Panc1 (cell line): ENCODE measurements around the gene ELK3. TPM values are rescaled to one million over a fixed set of nuclear protein-coding genes. Genes with fewer than 3 reads are reported as not detected.

Source experiments
- ATAC-seq: fragments of 200-7000 bp; cut with Tn5 transposase; 2 replicates; pipeline ENCODE4 v1.9.1; 2020; ENCODE audit warnings: mild to moderate bottlenecking, moderate library complexity
- BruUV-seq: library from RNA; stranded (reverse); fragments of 400-500 nt; replicated peaks from 2 replicates; lab custom pipeline; 2021; lab: Mats Ljungman, UMichigan
- CTCF ChIA-PET: fragments of 300-600 bp; sonication (Branson Sonifier 250); formaldehyde crosslinking; loops from one replicate; lab custom pipeline; 2022; ENCODE audit warnings: antibody characterized with exemption; lab: Charles Lee
- POLR2A ChIA-PET: fragments of 300-600 bp; sonication (Branson Sonifier 250); formaldehyde crosslinking; loops from one replicate; lab custom pipeline; 2022; ENCODE audit warnings: antibody characterized with exemption; lab: Charles Lee
- DNase-seq: peaks from one replicate; pipeline ENCODE4 v3.0.0-alpha.2; 2010; ENCODE audit warnings: low read depth, low spot score
- H3K27ac ChIP-seq: 2 replicates; pipeline ENCODE4 v1.5.1; 2011; ENCODE audit warnings: mild to moderate bottlenecking, low read length, inconsistent platforms
- H3K27me3 ChIP-seq: fragments of 200-500 bp; sonication (Bioruptor generic); 2 replicates; pipeline ENCODE4 v1.6.0; 2014; ENCODE audit warnings: low read length, inconsistent platforms; ENCODE audit not compliant: control insufficient read depth, insufficient read depth
- H3K36me3 ChIP-seq: fragments of 200-500 bp; sonication (Bioruptor generic); 2 replicates; pipeline ENCODE4 v1.5.1; 2014; ENCODE audit warnings: inconsistent platforms, mild to moderate bottlenecking, low read length, moderate library complexity; ENCODE audit not compliant: control insufficient read depth, insufficient read depth
- H3K4me1 ChIP-seq: 2 replicates; pipeline ENCODE4 v1.5.1; 2011; ENCODE audit warnings: inconsistent platforms, mild to moderate bottlenecking, low read length, moderate library complexity; ENCODE audit not compliant: control insufficient read depth, insufficient read depth
- H3K4me3 ChIP-seq, 2 experiments: 2 replicates each; pipeline ENCODE4 v1.5.1; 2011 to 2012; ENCODE audit warnings: low read depth in 2 of 2, low read length in 2 of 2, mild to moderate bottlenecking in 2 of 2, inconsistent platforms in 1 of 2, moderate library complexity in 1 of 2
- H3K9me3 ChIP-seq: fragments of 200-500 bp; sonication (Bioruptor generic); 2 replicates; pipeline ENCODE4 v1.5.1; 2014; ENCODE audit warnings: low read depth, mild to moderate bottlenecking, inconsistent platforms, low read length, moderate library complexity; ENCODE audit not compliant: control insufficient read depth, insufficient read depth
- POLR2AphosphoS5 ChIP-seq: IDR thresholded peaks from 2 replicates; pipeline ENCODE4 v1.6.1; 2012; ENCODE audit warnings: mild to moderate bottlenecking, low read depth, low read length, moderate library complexity
- SIN3A ChIP-seq: IDR thresholded peaks from 2 replicates; pipeline ENCODE4 v1.6.1; 2012; ENCODE audit warnings: low read depth, mild to moderate bottlenecking, low read length, moderate library complexity, borderline replicate concordance; ENCODE audit not compliant: insufficient read depth
- TCF7L2 ChIP-seq: IDR thresholded peaks from 2 replicates; pipeline ENCODE4 v1.6.1; 2011; ENCODE audit warnings: mild to moderate bottlenecking, low read depth, low read length, inconsistent platforms
- in situ Hi-C: cut with HindIII; loops from 2 replicates; pipeline ENCODE4 v1.10.0; 2016; ENCODE audit warnings: low sequenced_read_pairs, low pct_unique_long_range_greater_than_20kb
- intact Hi-C: fragments of 100-400 bp; cut with micrococcal nuclease; formaldehyde crosslinking; loops from one replicate; pipeline ENCODE4 v1.10.0; 2022; ENCODE audit not compliant: unreplicated experiment
- total RNA-seq: library from RNA; stranded (reverse); gene quantifications from one replicate; pipeline ENCODE4 v1.2.1, GENCODE V29; 2021; ENCODE audit not compliant: unreplicated experiment
- TF ChIP-seq, protein P1 (sequence below): fragments of 450-650 bp; IDR thresholded peaks from 2 replicates; pipeline ENCODE4 v1.5.1; 2017; ENCODE audit warnings: mild to moderate bottlenecking
- TF ChIP-seq, protein P2 (sequence below), 2 experiments: IDR thresholded peaks; 2 replicates each; pipeline ENCODE4 v1.6.1; 2011 to 2012; ENCODE audit warnings: low read depth in 2 of 2, control low read depth in 1 of 2, low read length in 1 of 2, mild to moderate bottlenecking in 1 of 2, moderate library complexity in 1 of 2; ENCODE audit not compliant: insufficient read depth in 1 of 2

The ELK3 gene
- total RNA-seq, 1 experiment from 2014 or later, result 25.1 TPM

GRCh38 chr12:96155781-96156180 is 38.4 kb upstream of the ELK3 start:
- ATAC-seq (no peak), DNase-seq (no peak)
- in situ Hi-C loops (no loop called here), intact Hi-C loops (no loop called here)
- Histone ChIP-seq H3K27ac (no peak overlapping the region), H3K4me1 (no peaks in the 10 kb centered on the region), H3K27me3 (no peaks in the 10 kb centered on the region), H3K4me3 (no peak overlapping the region), H3K9me3 (no peaks in the 10 kb centered on the region), H3K36me3 (no peaks in the 10 kb centered on the region)
- ChIA-PET POLR2A (no interaction called here), CTCF (no interaction called here)
- TF ChIP-seq SIN3A (no peak), TCF7L2 (no peak), POLR2AphosphoS5 (no peak)
- TF ChIP-seq, protein P1, sequence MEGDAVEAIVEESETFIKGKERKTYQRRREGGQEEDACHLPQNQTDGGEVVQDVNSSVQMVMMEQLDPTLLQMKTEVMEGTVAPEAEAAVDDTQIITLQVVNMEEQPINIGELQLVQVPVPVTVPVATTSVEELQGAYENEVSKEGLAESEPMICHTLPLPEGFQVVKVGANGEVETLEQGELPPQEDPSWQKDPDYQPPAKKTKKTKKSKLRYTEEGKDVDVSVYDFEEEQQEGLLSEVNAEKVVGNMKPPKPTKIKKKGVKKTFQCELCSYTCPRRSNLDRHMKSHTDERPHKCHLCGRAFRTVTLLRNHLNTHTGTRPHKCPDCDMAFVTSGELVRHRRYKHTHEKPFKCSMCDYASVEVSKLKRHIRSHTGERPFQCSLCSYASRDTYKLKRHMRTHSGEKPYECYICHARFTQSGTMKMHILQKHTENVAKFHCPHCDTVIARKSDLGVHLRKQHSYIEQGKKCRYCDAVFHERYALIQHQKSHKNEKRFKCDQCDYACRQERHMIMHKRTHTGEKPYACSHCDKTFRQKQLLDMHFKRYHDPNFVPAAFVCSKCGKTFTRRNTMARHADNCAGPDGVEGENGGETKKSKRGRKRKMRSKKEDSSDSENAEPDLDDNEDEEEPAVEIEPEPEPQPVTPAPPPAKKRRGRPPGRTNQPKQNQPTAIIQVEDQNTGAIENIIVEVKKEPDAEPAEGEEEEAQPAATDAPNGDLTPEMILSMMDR, result no peak
- TF ChIP-seq, protein P2, sequence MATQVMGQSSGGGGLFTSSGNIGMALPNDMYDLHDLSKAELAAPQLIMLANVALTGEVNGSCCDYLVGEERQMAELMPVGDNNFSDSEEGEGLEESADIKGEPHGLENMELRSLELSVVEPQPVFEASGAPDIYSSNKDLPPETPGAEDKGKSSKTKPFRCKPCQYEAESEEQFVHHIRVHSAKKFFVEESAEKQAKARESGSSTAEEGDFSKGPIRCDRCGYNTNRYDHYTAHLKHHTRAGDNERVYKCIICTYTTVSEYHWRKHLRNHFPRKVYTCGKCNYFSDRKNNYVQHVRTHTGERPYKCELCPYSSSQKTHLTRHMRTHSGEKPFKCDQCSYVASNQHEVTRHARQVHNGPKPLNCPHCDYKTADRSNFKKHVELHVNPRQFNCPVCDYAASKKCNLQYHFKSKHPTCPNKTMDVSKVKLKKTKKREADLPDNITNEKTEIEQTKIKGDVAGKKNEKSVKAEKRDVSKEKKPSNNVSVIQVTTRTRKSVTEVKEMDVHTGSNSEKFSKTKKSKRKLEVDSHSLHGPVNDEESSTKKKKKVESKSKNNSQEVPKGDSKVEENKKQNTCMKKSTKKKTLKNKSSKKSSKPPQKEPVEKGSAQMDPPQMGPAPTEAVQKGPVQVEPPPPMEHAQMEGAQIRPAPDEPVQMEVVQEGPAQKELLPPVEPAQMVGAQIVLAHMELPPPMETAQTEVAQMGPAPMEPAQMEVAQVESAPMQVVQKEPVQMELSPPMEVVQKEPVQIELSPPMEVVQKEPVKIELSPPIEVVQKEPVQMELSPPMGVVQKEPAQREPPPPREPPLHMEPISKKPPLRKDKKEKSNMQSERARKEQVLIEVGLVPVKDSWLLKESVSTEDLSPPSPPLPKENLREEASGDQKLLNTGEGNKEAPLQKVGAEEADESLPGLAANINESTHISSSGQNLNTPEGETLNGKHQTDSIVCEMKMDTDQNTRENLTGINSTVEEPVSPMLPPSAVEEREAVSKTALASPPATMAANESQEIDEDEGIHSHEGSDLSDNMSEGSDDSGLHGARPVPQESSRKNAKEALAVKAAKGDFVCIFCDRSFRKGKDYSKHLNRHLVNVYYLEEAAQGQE (IDR thresholded peaks at IDR 0.05; ENCODE audit: insufficient read depth in 1 of 2, low read depth in 2 of 2, low read length in 1 of 2), result no peak
- no TSS peak for BruUV-seq

GRCh38 chr12:96156211-96156610 is 38.0 kb upstream of the ELK3 start:
- Histone ChIP-seq H3K27ac (no peak overlapping the region), H3K4me3 (no peak overlapping the region), H3K4me1 (no peaks in the 10 kb centered on the region), H3K9me3 (no peaks in the 10 kb centered on the region), H3K27me3 (no peaks in the 10 kb centered on the region), H3K36me3 (no peaks in the 10 kb centered on the region)
- no TSS peak for BruUV-seq
- intact Hi-C loops (no loop called here), in situ Hi-C loops (no loop called here)
- POLR2A ChIA-PET, result no interaction called here
- no peak for TF ChIP-seq TCF7L2
- TF ChIP-seq SIN3A, result no peak
- TF ChIP-seq, protein P1, result no peak
- TF ChIP-seq, protein P2 (IDR thresholded peaks at IDR 0.05; ENCODE audit: insufficient read depth in 1 of 2, low read depth in 2 of 2, low read length in 1 of 2), result no peak
- no peak for TF ChIP-seq POLR2AphosphoS5
- DNase-seq, result no peak
- CTCF ChIA-PET, result no interaction called here
- no peak for ATAC-seq
